IPS DF 6.9 (cell line): ENCODE data around the gene MT1G.

ENCODE experiments used
- DNase-seq: peaks from one replicate; pipeline ENCODE4 v3.0.0-alpha.2; 2013; ENCODE audit warnings: low read depth, low spot score
- H3K27ac ChIP-seq: one replicate; pipeline ENCODE4 v1.5.1; 2013; ENCODE audit warnings: low read length, control low read depth
- H3K27me3 ChIP-seq: 2 replicates; pipeline ENCODE4 v1.6.1; 2013; ENCODE audit warnings: mild to moderate bottlenecking, low read length; ENCODE audit not compliant: control insufficient read depth, insufficient read depth
- H3K36me3 ChIP-seq: 2 replicates; pipeline ENCODE4 v1.6.1; 2013; ENCODE audit warnings: low read length; ENCODE audit not compliant: control insufficient read depth, insufficient read depth
- H3K4me1 ChIP-seq: 2 replicates; pipeline ENCODE4 v1.6.1; 2013; ENCODE audit warnings: low read length; ENCODE audit not compliant: control insufficient read depth, insufficient read depth
- H3K4me3 ChIP-seq: 2 replicates; pipeline ENCODE4 v1.5.1; 2013; ENCODE audit warnings: mild to moderate bottlenecking, low read length
- H3K9me3 ChIP-seq: 2 replicates; pipeline ENCODE4 v1.6.1; 2013; ENCODE audit warnings: low read length, inconsistent platforms; ENCODE audit not compliant: control insufficient read depth, insufficient read depth
- WGBS: extraction: QIAGEN DNeasy Blood & Tissue Kit; methylation state at CpG from one replicate; pipeline ENCODE4 v1.1.7; 2013; ENCODE audit warnings: mixed read lengths, missing lambda C conversion rate; ENCODE audit not compliant: insufficient read length, insufficient coverage; 5-methylcytosine and 5-hydroxymethylcytosine counted together

Gene MT1G

GRCh38 chr16:56664506-56664905 is 3.4 kb downstream of the MT1G start:
- H3K36me3 ChIP-seq: no peaks in the 10 kb centered on the region
- no peak overlapping the region for H3K4me3 ChIP-seq
- no peak for DNase-seq
- no CpG with 5 or more reads among the region's 1 CpG for WGBS
- no peak overlapping the region for H3K27ac ChIP-seq
- no peaks in the 10 kb centered on the region for H3K9me3 ChIP-seq
- H3K4me1 ChIP-seq: peaks cover 4% of the 10 kb centered on the region; the same call in 1 of the 2 replicates
- peaks cover 98% of the 10 kb centered on the region for H3K27me3 ChIP-seq

GRCh38 chr16:56662357-56663354 is 5.2 kb downstream of the MT1G start:
- Histone ChIP-seq H3K36me3 (no peaks in the 10 kb centered on the region), H3K27ac (no peak overlapping the region), H3K4me1 (peaks cover 2% of the 10 kb centered on the region; the same call in 1 of the 2 replicates), H3K9me3 (no peaks in the 10 kb centered on the region), H3K27me3 (peaks cover 96% of the 10 kb centered on the region), H3K4me3 (peak overlapping the region; percentile 18; the same call in 1 of the 2 replicates)
- no CpG with 5 or more reads among the region's 48 CpGs for WGBS
- DNase-seq: no peak

GRCh38 chr16:56658327-56658875 is 9.5 kb downstream of the MT1G start:
- Histone ChIP-seq H3K4me3 (peak overlapping the region; percentile 50; the same call in 1 of the 2 replicates), H3K9me3 (no peaks in the 10 kb centered on the region), H3K27me3 (peaks cover 57% of the 10 kb centered on the region), H3K27ac (no peak overlapping the region), H3K36me3 (no peaks in the 10 kb centered on the region), H3K4me1 (peaks cover 2% of the 10 kb centered on the region; the same call in 1 of the 2 replicates)
- WGBS: no CpG with 5 or more reads among the region's 10 CpGs
- DNase-seq: no peak

- peak within 1 kb of the TSS; percentile 50; the same call in 1 of the 2 replicates for H3K4me3 ChIP-seq
- DNase-seq: no peak
- WGBS: no CpG with 5 or more reads among the region's 46 CpGs
- H3K4me1 ChIP-seq: no peaks in the 10 kb centered on the region
- H3K36me3 ChIP-seq: no peaks in the 10 kb centered on the region
- no peak within 1 kb of the TSS for H3K27ac ChIP-seq
- peaks cover 50% of the 10 kb centered on the region for H3K27me3 ChIP-seq
- H3K9me3 ChIP-seq: no peaks in the 10 kb centered on the region
These were observed 10.1 kb downstream of the MT1G start, which contains the start of gene MT1F for GRCh38 chr16:56657555-56658326. MT1F (plus strand) TSS chr16:56657959; CDS start chr16:56658059, 100 bp downstream.

GRCh38 chr16:56653218-56653617 is 14.6 kb downstream of the MT1G start:
- Histone ChIP-seq H3K27me3 (peaks cover 17% of the 10 kb centered on the region), H3K4me1 (no peaks in the 10 kb centered on the region)
- WGBS: no CpG with 5 or more reads among the region's 7 CpGs

GRCh38 chr16:56652600-56652999 is 15.3 kb downstream of the MT1G start:
- no CpG with 5 or more reads among the region's 1 CpG for WGBS

More at GRCh38 chr16:56653218-56653617, 14.6 kb downstream of the MT1G start:
- Histone ChIP-seq H3K36me3 (no peaks in the 10 kb centered on the region), H3K4me3 (no peak overlapping the region), H3K27ac (no peak overlapping the region), H3K9me3 (no peaks in the 10 kb centered on the region)
- DNase-seq: no peak

GRCh38 chr16:56651586-56651985 is 16.3 kb downstream of the MT1G start, which contains the start of gene MT1B:
MT1B (plus strand) TSS chr16:56651886; CDS start chr16:56651954, 68 bp downstream.
- WGBS: no CpG with 5 or more reads among the region's 7 CpGs
- H3K36me3 ChIP-seq: no peaks in the 10 kb centered on the region
- DNase-seq: no peak
- peaks cover 27% of the 10 kb centered on the region for H3K27me3 ChIP-seq
- no peak within 1 kb of the TSS for H3K4me3 ChIP-seq
- no peaks in the 10 kb centered on the region for H3K4me1 ChIP-seq
- no peak within 1 kb of the TSS for H3K27ac ChIP-seq
- no peaks in the 10 kb centered on the region for H3K9me3 ChIP-seq

More at GRCh38 chr16:56652600-56652999, 15.3 kb downstream of the MT1G start:
- H3K27ac ChIP-seq: no peak overlapping the region
- H3K36me3 ChIP-seq: no peaks in the 10 kb centered on the region
- no peak overlapping the region for H3K4me3 ChIP-seq
- peaks cover 18% of the 10 kb centered on the region for H3K27me3 ChIP-seq
- H3K9me3 ChIP-seq: no peaks in the 10 kb centered on the region
- DNase-seq: no peak
- no peaks in the 10 kb centered on the region for H3K4me1 ChIP-seq

GRCh38 chr16:56649820-56650219 is 18.0 kb downstream of the MT1G start:
- WGBS: no CpG with 5 or more reads among the region's 3 CpGs

GRCh38 chr16:56649271-56649670 is 18.6 kb downstream of the MT1G start:
- WGBS: no CpG with 5 or more reads among the region's 2 CpGs
- H3K9me3 ChIP-seq: no peaks in the 10 kb centered on the region

More at GRCh38 chr16:56649820-56650219, 18.0 kb downstream of the MT1G start:
- Histone ChIP-seq H3K27ac (no peak overlapping the region), H3K36me3 (no peaks in the 10 kb centered on the region), H3K9me3 (no peaks in the 10 kb centered on the region), H3K4me3 (no peak overlapping the region), H3K27me3 (peaks cover 43% of the 10 kb centered on the region), H3K4me1 (no peaks in the 10 kb centered on the region)
- DNase-seq: no peak

More at GRCh38 chr16:56649271-56649670, 18.6 kb downstream of the MT1G start:
- H3K27ac ChIP-seq: no peak overlapping the region
- peaks cover 49% of the 10 kb centered on the region for H3K27me3 ChIP-seq
- H3K36me3 ChIP-seq: no peaks in the 10 kb centered on the region
- no peak overlapping the region for H3K4me3 ChIP-seq
- no peak for DNase-seq
- H3K4me1 ChIP-seq: no peaks in the 10 kb centered on the region
